Loucy (cell line): Measurements from ENCODE around the gene PITPNC1.

ENCODE experiments used
- CTCF ChIP-seq: fragments of 200-600 bp; sonication (generic); conservative IDR thresholded peaks from 2 replicates; pipeline ENCODE4 v1.5.1; 2014; ENCODE audit warnings: mild to moderate bottlenecking, antibody characterized with exemption, low read length
- EZH2phosphoT487 ChIP-seq: fragments of 200-600 bp; IDR thresholded peaks from 2 replicates; pipeline ENCODE4 v1.6.1; 2018; ENCODE audit warnings: antibody characterized with exemption, mild to moderate bottlenecking, moderate library complexity, borderline replicate concordance

- TF ChIP-seq EZH2phosphoT487 (no peak), CTCF (no peak)
Observed at GRCh38 chr17:67414559-67414958, 37.5 kb downstream of the PITPNC1 start.
